Keratinocyte (primary cell): ENCODE data around the gene LCE3B.

Source experiments
- CTCF ChIP-seq, 3 experiments: IDR thresholded peaks in 1 of 3; conservative IDR thresholded peaks in 1 of 3; optimal IDR thresholded peaks in 1 of 3; 2 replicates in 2 of 3; 3 replicates in 1 of 3; pipeline versions ENCODE3 to v1.5.1; 2011; ENCODE audit warnings: low read length in 3 of 3, mild to moderate bottlenecking in 3 of 3, moderate library complexity in 2 of 3, control low read depth in 1 of 3, inconsistent platforms in 1 of 3; ENCODE audit not compliant: insufficient read depth in 2 of 3; ENCODE audit errors: extremely low read depth in 1 of 3
- EZH2 ChIP-seq: IDR thresholded peaks from one replicate; pipeline ENCODE4 v1.6.1; 2012; ENCODE audit warnings: inconsistent platforms, mild to moderate bottlenecking, low read length, moderate library complexity

- no peak for TF ChIP-seq CTCF (optimal IDR thresholded peaks at IDR 0.05 in 1 of 3, IDR thresholded peaks at IDR 0.05 in 1 of 3, conservative IDR thresholded peaks at IDR 0.05 in 1 of 3; ENCODE audit: extremely low read depth in 1 of 3, insufficient read depth in 2 of 3, low read length in 3 of 3)
- no peak for TF ChIP-seq EZH2
Observed at GRCh38 chr1:152630596-152630995, 17.0 kb downstream of the LCE3B start.
